HepG2 (cell line): Measurements from ENCODE around the gene SKA2. TPM values are rescaled to one million over a fixed set of nuclear protein-coding genes. Genes with fewer than 3 reads are reported as not detected.

Source experiments
- DBP ChIP-seq: sonication (generic); formaldehyde crosslinking; IDR thresholded peaks from 2 replicates; pipeline ENCODE4 v1.4.0; 2020; ENCODE audit warnings: missing genetic modification reagents; ENCODE audit errors: not compliant biosample characterization
- FOXO1 ChIP-seq: sonication (generic); formaldehyde crosslinking; IDR thresholded peaks from 2 replicates; pipeline ENCODE4 v1.4.0; 2020; ENCODE audit warnings: missing genetic modification reagents
- MIER3 ChIP-seq: IDR thresholded peaks from 2 replicates; pipeline ENCODE4 v1.6.1; 2016; ENCODE audit warnings: missing compliant biosample characterization, borderline replicate concordance
- MTA3 ChIP-seq: sonication (generic); formaldehyde crosslinking; IDR thresholded peaks from 2 replicates; pipeline ENCODE4 v1.4.0; 2020; ENCODE audit warnings: missing genetic modification reagents
- MXD4 ChIP-seq: IDR thresholded peaks from 2 replicates; pipeline ENCODE4 v1.6.1; 2016; ENCODE audit warnings: mild to moderate bottlenecking, missing biosample characterization, missing genetic modification reagents
- NR3C1 ChIP-seq: sonication (generic); formaldehyde crosslinking; IDR thresholded peaks from 2 replicates; pipeline ENCODE4 v1.4.0; 2020; ENCODE audit warnings: missing genetic modification reagents
- PRPF4 ChIP-seq: fragments of 200-400 bp; formaldehyde crosslinking; IDR thresholded peaks from 2 replicates; pipeline ENCODE4 v1.6.1; 2016; ENCODE audit warnings: low read length, low read depth; ENCODE audit not compliant: poor library complexity, severe bottlenecking
- SAFB2 ChIP-seq: sonication (generic); formaldehyde crosslinking; IDR thresholded peaks from 2 replicates; pipeline ENCODE4 v1.5.1; 2020; ENCODE audit warnings: missing genetic modification reagents, low read depth, mild to moderate bottlenecking, borderline replicate concordance
- SMARCC2 ChIP-seq: fragments of 450-650 bp; IDR thresholded peaks from 2 replicates; pipeline ENCODE4 v1.6.1; 2017; ENCODE audit warnings: antibody characterized with exemption, mild to moderate bottlenecking
- SNAPC2 ChIP-seq: sonication (generic); formaldehyde crosslinking; IDR thresholded peaks from 2 replicates; pipeline ENCODE4 v1.8.1; 2022; ENCODE audit warnings: mild to moderate bottlenecking, missing genetic modification reagents
- SP1 ChIP-seq, 2 experiments: fragments of 450-650 bp in 1 of 2; sonication (generic) in 1 of 2; formaldehyde crosslinking in 1 of 2; IDR thresholded peaks; 2 replicates each; pipeline versions ENCODE4 v1.4.0 to v1.6.1; 2016 to 2020; ENCODE audit warnings: missing genetic modification reagents in 1 of 2
- TFAP4 ChIP-seq: sonication (generic); IDR thresholded peaks from 2 replicates; pipeline ENCODE4 v1.6.1; 2016; ENCODE audit warnings: low read depth, borderline replicate concordance
- TFDP2 ChIP-seq: sonication (generic); formaldehyde crosslinking; IDR thresholded peaks from 2 replicates; pipeline ENCODE4 v1.4.0; 2020; ENCODE audit warnings: missing genetic modification reagents
- UBTF ChIP-seq: sonication (generic); formaldehyde crosslinking; IDR thresholded peaks from 2 replicates; pipeline ENCODE4 v1.4.0; 2020; ENCODE audit warnings: mild to moderate bottlenecking, missing genetic modification reagents
- ZBTB21 ChIP-seq: sonication (generic); formaldehyde crosslinking; IDR thresholded peaks from 2 replicates; pipeline ENCODE4 v1.4.0; 2020; ENCODE audit warnings: missing genetic modification reagents
- ZNF180 ChIP-seq: sonication (generic); formaldehyde crosslinking; IDR thresholded peaks from 2 replicates; pipeline ENCODE4 v1.4.0; 2020; ENCODE audit warnings: low read depth, missing genetic modification reagents, borderline replicate concordance
- ZNF276 ChIP-seq: sonication (generic); formaldehyde crosslinking; IDR thresholded peaks from 2 replicates; pipeline ENCODE4 v1.4.0; 2020; ENCODE audit warnings: mild to moderate bottlenecking, low read depth, missing genetic modification reagents
- ZNF281 ChIP-seq: sonication (generic); formaldehyde crosslinking; IDR thresholded peaks from 2 replicates; pipeline ENCODE4 v1.4.0; 2020; ENCODE audit warnings: missing genetic modification reagents, borderline replicate concordance
- ZNF382 ChIP-seq: sonication (generic); formaldehyde crosslinking; IDR thresholded peaks from 2 replicates; pipeline ENCODE4 v1.5.0; 2020; ENCODE audit warnings: missing genetic modification reagents, mild to moderate bottlenecking, borderline replicate concordance
- polyA plus RNA-seq, 8 experiments: library from polyadenylated mRNA; depleted of rRNA in 3 of 8; stranded (reverse) in 7 of 8; unstranded in 1 of 8; fragments of >200 nt; fragmentation: Illumina TruSeq in 4 of 8; extraction: Trizol in 4 of 8; gene quantifications; 2 replicates each; pipeline versions ENCODE4 v1.2.1 to v1.2.3, GENCODE V29; 2011 to 2016; ENCODE audit warnings: low read depth in 4 of 8, missing spikeins in 1 of 8, mixed read lengths in 1 of 8; ENCODE audit not compliant: insufficient read depth in 1 of 8
- total RNA-seq, 5 experiments: library from RNA; depleted of rRNA; stranded (reverse); fragments of >200 nt; fragmentation: Illumina TruSeq; extraction: Trizol; gene quantifications; 2 replicates each; pipeline ENCODE4 v1.2.3, GENCODE V29; 2016; ENCODE audit warnings: low read depth in 1 of 5

SKA2 gene
- total and polyA plus RNA-seq, 2 of the 13 experiments (the other 11 are each of a cell fraction or from before 2014, with no cell fraction given), result 18.6 to 91.8 TPM

GRCh38 chr17:59155439-59156177 lies 622 bp upstream of the SKA2 start, which contains the start of gene PRR11 (continued):
- TF ChIP-seq ZNF281 (CRISPR knock-in tag) (no peak), TFDP2 (peak; percentile 98), NR3C1 (CRISPR knock-in tag) (no peak), PRPF4 (no peak), ZNF276 (CRISPR knock-in tag) (no peak), SAFB2 (CRISPR knock-in tag) (no peak; the same call in 1 of the 2 replicates), ZBTB21 (no peak), MTA3 (CRISPR knock-in tag) (no peak), SNAPC2 (CRISPR knock-in tag) (peak; percentile 4; the same call in 1 of the 2 replicates), UBTF (CRISPR knock-in tag) (no peak), TFAP4 (0 out of 2 replicates have a peak, but pooled peaks have one; percentile 7), SMARCC2 (no peak), FOXO1 (no peak), MXD4 (CRISPR knock-in tag) (peak; percentile 90), ZNF180 (no peak), ZNF382 (CRISPR knock-in tag) (no peak), MIER3 (CRISPR knock-in tag) (0 out of 2 replicates have a peak, but pooled peaks have one; percentile 10), DBP (CRISPR knock-in tag) (no peak), SP1 (IDR thresholded peaks at IDR 0.05) (no peak), SP1 (CRISPR knock-in tag; IDR thresholded peaks at IDR 0.05) (no peak)
